GM23338 (cell line): ENCODE data around the gene ZNF268. TPM values are rescaled to one million over a fixed set of nuclear protein-coding genes. Genes with fewer than 3 reads are reported as not detected.

Experiments
- ATAC-seq: fragments of 200-7000 bp; cut with Tn5 transposase; 3 replicates; pipeline ENCODE4 v1.9.1; 2020
- DNase-seq: peaks from one replicate; pipeline ENCODE4 v3.0.0-alpha.2; 2015; ENCODE audit warnings: low spot score
- H2AFZ ChIP-seq: fragments of 200-600 bp; sonication (generic); 2 replicates; pipeline ENCODE4 v1.8.0; 2016; ENCODE audit warnings: antibody characterized with exemption, mild to moderate bottlenecking, moderate library complexity
- H3F3A ChIP-seq: fragments of 200-600 bp; sonication (generic); replicated peaks from 2 replicates; pipeline ENCODE4 v1.8.0; 2017; ENCODE audit warnings: antibody characterized with exemption, mixed run types, low read depth
- H3K27ac ChIP-seq: fragments of 200-600 bp; sonication (generic); 2 replicates; pipeline ENCODE4 v1.6.1; 2016; ENCODE audit warnings: low read depth
- H3K27me3 ChIP-seq: fragments of 200-600 bp; sonication (generic); 2 replicates; pipeline ENCODE4 v1.8.0; 2016; ENCODE audit warnings: mild to moderate bottlenecking, mixed run types, moderate library complexity; ENCODE audit not compliant: insufficient read depth
- H3K36me3 ChIP-seq: fragments of 200-600 bp; sonication (generic); 2 replicates; pipeline ENCODE4 v1.8.0; 2016; ENCODE audit warnings: mild to moderate bottlenecking; ENCODE audit not compliant: insufficient read depth
- H3K4me1 ChIP-seq: fragments of 200-600 bp; sonication (generic); 2 replicates; pipeline ENCODE4 v1.8.0; 2016; ENCODE audit warnings: mild to moderate bottlenecking, moderate library complexity; ENCODE audit not compliant: insufficient read depth
- H3K4me2 ChIP-seq: fragments of 200-600 bp; sonication (generic); 2 replicates; pipeline ENCODE4 v1.7.1; 2017; ENCODE audit warnings: mixed run types
- H3K4me3 ChIP-seq: fragments of 200-600 bp; sonication (generic); 2 replicates; pipeline ENCODE4 v1.6.1; 2016; ENCODE audit warnings: mixed run types
- H3K79me2 ChIP-seq: fragments of 200-600 bp; sonication (generic); replicated peaks from 2 replicates; pipeline ENCODE4 v1.8.0; 2017; ENCODE audit warnings: mild to moderate bottlenecking; ENCODE audit not compliant: insufficient read depth
- H3K9me2 ChIP-seq: fragments of 200-600 bp; sonication (generic); 2 replicates; pipeline ENCODE4 v1.8.0; 2017; ENCODE audit not compliant: insufficient read depth
- H4K20me1 ChIP-seq: fragments of 200-600 bp; sonication (generic); replicated peaks from 2 replicates; pipeline ENCODE4 v1.8.0; 2017; ENCODE audit warnings: mild to moderate bottlenecking; ENCODE audit not compliant: insufficient read depth
- H3K27ac Mint-ChIP-seq: 2 replicates; pipeline ENCODE4 v1.8.0; 2020; ENCODE audit warnings: inconsistent platforms, mild to moderate bottlenecking, moderate library complexity, mixed read lengths
- H3K27me3 Mint-ChIP-seq: 3 replicates; pipeline ENCODE4 v1.8.0; 2022; ENCODE audit warnings: low read depth, mild to moderate bottlenecking, moderate library complexity, mixed read lengths, inconsistent platforms; ENCODE audit not compliant: insufficient read depth, poor library complexity
- H3K36me3 Mint-ChIP-seq: 3 replicates; pipeline ENCODE4 v1.8.0; 2021; ENCODE audit warnings: low read depth, mild to moderate bottlenecking, inconsistent platforms, moderate library complexity, mixed read lengths
- H3K4me1 Mint-ChIP-seq: 3 replicates; pipeline ENCODE4 v1.8.0; 2020; ENCODE audit warnings: mild to moderate bottlenecking, inconsistent platforms, mixed read lengths
- H3K4me3 Mint-ChIP-seq: 3 replicates; pipeline ENCODE4 v1.8.0; 2021; ENCODE audit warnings: moderate library complexity, mild to moderate bottlenecking, inconsistent platforms, mixed read lengths
- H3K9me3 Mint-ChIP-seq: 3 replicates; pipeline ENCODE4 v1.8.0; 2020; ENCODE audit warnings: moderate library complexity, mild to moderate bottlenecking, inconsistent platforms, mixed read lengths
- CREB1 ChIP-seq: fragments of 250-450 bp; sonication (Bioruptor Pico); IDR thresholded peaks from 2 replicates; pipeline ENCODE4 v1.5.0; 2020; ENCODE audit warnings: low read depth, mild to moderate bottlenecking, moderate library complexity
- EZH2 ChIP-seq: fragments of 200-600 bp; sonication (generic); IDR thresholded peaks from one replicate; pipeline ENCODE4 v1.8.0; 2017; ENCODE audit warnings: antibody characterized with exemption, mild to moderate bottlenecking, low read depth; ENCODE audit not compliant: unreplicated experiment
- EZH2phosphoT487 ChIP-seq: fragments of 200-600 bp; sonication (generic); IDR thresholded peaks from one replicate; pipeline ENCODE4 v1.8.1; 2018; ENCODE audit warnings: antibody characterized with exemption; ENCODE audit not compliant: unreplicated experiment
- JUNB ChIP-seq: IDR thresholded peaks from one replicate; pipeline ENCODE4 v1.6.1; 2016; ENCODE audit warnings: antibody characterized with exemption; ENCODE audit not compliant: unreplicated experiment
- NANOG ChIP-seq: IDR thresholded peaks from 2 replicates; pipeline ENCODE4 v1.6.1; 2016; ENCODE audit warnings: antibody characterized with exemption, borderline replicate concordance
- POLR2AphosphoS5 ChIP-seq: IDR thresholded peaks from 2 replicates; pipeline ENCODE4 v1.6.1; 2016; ENCODE audit warnings: antibody characterized with exemption, low read depth
- STAT1 ChIP-seq: IDR thresholded peaks from one replicate; pipeline ENCODE4 v1.6.1; 2016; ENCODE audit warnings: antibody characterized with exemption; ENCODE audit not compliant: unreplicated experiment
- ZNF114 ChIP-seq: fragments of 250-450 bp; sonication (Bioruptor Pico); IDR thresholded peaks from 2 replicates; pipeline ENCODE4 v1.5.0; 2020; ENCODE audit warnings: mild to moderate bottlenecking, moderate library complexity
- ZNF331 ChIP-seq: fragments of 250-450 bp; sonication (Bioruptor Pico); IDR thresholded peaks from 2 replicates; pipeline ENCODE4 v1.5.0; 2020; ENCODE audit warnings: low read depth, mild to moderate bottlenecking, moderate library complexity
- ZNF462 ChIP-seq: fragments of 250-450 bp; sonication (Bioruptor Pico); IDR thresholded peaks from 2 replicates; pipeline ENCODE4 v1.5.0; 2020; ENCODE audit warnings: mild to moderate bottlenecking, moderate library complexity
- polyA plus RNA-seq: library from polyadenylated mRNA; unstranded; fragments of >200 nt; fragmentation: Nextera tagmentation; extraction: Ambion mirVana; gene quantifications from 2 replicates; pipeline ENCODE4 v1.2.1, GENCODE V29; 2016
- total RNA-seq: library from RNA; depleted of rRNA; stranded (reverse); fragments of >200 nt; shearing (Covaris generic); gene quantifications from 2 replicates; pipeline ENCODE4 v1.2.3, GENCODE V29; 2014
- TF ChIP-seq, protein P1 (sequence below), 2 experiments: fragments of 200-600 bp in 1 of 2; sonication (generic) in 1 of 2; conservative IDR thresholded peaks; 2 replicates each; pipeline versions ENCODE4 v1.5.1 to v1.6.1; 2016 to 2017; ENCODE audit warnings: antibody characterized with exemption in 2 of 2, low read depth in 2 of 2, mild to moderate bottlenecking in 2 of 2, moderate library complexity in 1 of 2
- TF ChIP-seq, protein P2 (sequence below): IDR thresholded peaks from 2 replicates; pipeline ENCODE4 v1.6.1; 2016; ENCODE audit warnings: antibody characterized with exemption
- TF ChIP-seq, protein P3 (sequence below): IDR thresholded peaks from one replicate; pipeline ENCODE4 v1.6.1; 2018; ENCODE audit warnings: antibody characterized with exemption; ENCODE audit not compliant: unreplicated experiment

The ZNF268 gene
- total and polyA plus RNA-seq, 2 experiments from 2014 or later = 15.1 to 25.2 TPM

DNA sequence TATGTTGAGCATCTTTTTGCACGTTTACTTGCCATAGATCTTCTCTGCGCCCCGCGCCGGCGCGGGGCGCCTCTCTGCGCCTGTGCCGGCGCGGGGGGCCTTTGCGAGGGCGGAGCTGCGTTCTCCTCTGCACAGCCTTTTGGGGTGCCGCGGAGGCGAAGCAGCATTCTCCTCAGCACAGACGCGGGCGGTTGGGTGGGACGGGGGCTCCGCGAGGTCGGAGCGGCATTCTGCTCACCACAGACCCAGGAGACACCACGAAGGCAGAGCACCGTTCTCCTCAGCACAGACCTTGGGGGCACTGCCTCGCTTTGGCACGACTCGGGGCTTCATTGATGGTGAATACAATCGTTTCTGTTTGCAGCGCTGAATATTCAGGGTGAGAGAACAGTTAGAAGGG, 82.9 kb downstream of the ZNF268 start:
- no peaks in the 10 kb centered on the region for H3K4me1 Mint-ChIP-seq
- H3K79me2 ChIP-seq = no peaks in the 10 kb centered on the region
- no peaks in the 10 kb centered on the region for H3K9me2 ChIP-seq
- H3K4me1 ChIP-seq = no peaks in the 10 kb centered on the region
- TF ChIP-seq JUNB (no peak), ZNF331 (no peak), STAT1 (no peak), NANOG (no peak), ZNF114 (CRISPR knock-in tag) (no peak), EZH2 (no peak), CREB1 (CRISPR knock-in tag) (no peak), POLR2AphosphoS5 (no peak), ZNF462 (CRISPR knock-in tag) (no peak), EZH2phosphoT487 (no peak)
- TF ChIP-seq, protein P1, sequence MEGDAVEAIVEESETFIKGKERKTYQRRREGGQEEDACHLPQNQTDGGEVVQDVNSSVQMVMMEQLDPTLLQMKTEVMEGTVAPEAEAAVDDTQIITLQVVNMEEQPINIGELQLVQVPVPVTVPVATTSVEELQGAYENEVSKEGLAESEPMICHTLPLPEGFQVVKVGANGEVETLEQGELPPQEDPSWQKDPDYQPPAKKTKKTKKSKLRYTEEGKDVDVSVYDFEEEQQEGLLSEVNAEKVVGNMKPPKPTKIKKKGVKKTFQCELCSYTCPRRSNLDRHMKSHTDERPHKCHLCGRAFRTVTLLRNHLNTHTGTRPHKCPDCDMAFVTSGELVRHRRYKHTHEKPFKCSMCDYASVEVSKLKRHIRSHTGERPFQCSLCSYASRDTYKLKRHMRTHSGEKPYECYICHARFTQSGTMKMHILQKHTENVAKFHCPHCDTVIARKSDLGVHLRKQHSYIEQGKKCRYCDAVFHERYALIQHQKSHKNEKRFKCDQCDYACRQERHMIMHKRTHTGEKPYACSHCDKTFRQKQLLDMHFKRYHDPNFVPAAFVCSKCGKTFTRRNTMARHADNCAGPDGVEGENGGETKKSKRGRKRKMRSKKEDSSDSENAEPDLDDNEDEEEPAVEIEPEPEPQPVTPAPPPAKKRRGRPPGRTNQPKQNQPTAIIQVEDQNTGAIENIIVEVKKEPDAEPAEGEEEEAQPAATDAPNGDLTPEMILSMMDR (conservative IDR thresholded peaks at IDR 0.05; ENCODE audit: low read depth in 2 of 2) = no peak
- TF ChIP-seq, protein P2, sequence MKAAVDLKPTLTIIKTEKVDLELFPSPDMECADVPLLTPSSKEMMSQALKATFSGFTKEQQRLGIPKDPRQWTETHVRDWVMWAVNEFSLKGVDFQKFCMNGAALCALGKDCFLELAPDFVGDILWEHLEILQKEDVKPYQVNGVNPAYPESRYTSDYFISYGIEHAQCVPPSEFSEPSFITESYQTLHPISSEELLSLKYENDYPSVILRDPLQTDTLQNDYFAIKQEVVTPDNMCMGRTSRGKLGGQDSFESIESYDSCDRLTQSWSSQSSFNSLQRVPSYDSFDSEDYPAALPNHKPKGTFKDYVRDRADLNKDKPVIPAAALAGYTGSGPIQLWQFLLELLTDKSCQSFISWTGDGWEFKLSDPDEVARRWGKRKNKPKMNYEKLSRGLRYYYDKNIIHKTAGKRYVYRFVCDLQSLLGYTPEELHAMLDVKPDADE = no peak
- TF ChIP-seq, protein P3, sequence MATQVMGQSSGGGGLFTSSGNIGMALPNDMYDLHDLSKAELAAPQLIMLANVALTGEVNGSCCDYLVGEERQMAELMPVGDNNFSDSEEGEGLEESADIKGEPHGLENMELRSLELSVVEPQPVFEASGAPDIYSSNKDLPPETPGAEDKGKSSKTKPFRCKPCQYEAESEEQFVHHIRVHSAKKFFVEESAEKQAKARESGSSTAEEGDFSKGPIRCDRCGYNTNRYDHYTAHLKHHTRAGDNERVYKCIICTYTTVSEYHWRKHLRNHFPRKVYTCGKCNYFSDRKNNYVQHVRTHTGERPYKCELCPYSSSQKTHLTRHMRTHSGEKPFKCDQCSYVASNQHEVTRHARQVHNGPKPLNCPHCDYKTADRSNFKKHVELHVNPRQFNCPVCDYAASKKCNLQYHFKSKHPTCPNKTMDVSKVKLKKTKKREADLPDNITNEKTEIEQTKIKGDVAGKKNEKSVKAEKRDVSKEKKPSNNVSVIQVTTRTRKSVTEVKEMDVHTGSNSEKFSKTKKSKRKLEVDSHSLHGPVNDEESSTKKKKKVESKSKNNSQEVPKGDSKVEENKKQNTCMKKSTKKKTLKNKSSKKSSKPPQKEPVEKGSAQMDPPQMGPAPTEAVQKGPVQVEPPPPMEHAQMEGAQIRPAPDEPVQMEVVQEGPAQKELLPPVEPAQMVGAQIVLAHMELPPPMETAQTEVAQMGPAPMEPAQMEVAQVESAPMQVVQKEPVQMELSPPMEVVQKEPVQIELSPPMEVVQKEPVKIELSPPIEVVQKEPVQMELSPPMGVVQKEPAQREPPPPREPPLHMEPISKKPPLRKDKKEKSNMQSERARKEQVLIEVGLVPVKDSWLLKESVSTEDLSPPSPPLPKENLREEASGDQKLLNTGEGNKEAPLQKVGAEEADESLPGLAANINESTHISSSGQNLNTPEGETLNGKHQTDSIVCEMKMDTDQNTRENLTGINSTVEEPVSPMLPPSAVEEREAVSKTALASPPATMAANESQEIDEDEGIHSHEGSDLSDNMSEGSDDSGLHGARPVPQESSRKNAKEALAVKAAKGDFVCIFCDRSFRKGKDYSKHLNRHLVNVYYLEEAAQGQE = no peak
- no peak for DNase-seq
- H3K4me2 ChIP-seq = no peak overlapping the region
- no peak overlapping the region for H3K4me3 ChIP-seq
- no peak overlapping the region for H2AFZ ChIP-seq
- ATAC-seq = no peak
- no peak overlapping the region for H3K27ac ChIP-seq
- H3K27ac Mint-ChIP-seq = no peak overlapping the region
- H3K36me3 Mint-ChIP-seq = no peaks in the 10 kb centered on the region
- no peaks in the 10 kb centered on the region for H3K36me3 ChIP-seq
- H3K9me3 Mint-ChIP-seq = peaks cover 17% of the 10 kb centered on the region; the same call in 2 of the 3 replicates
- H3F3A ChIP-seq = no peaks in the 10 kb centered on the region
- H3K4me3 Mint-ChIP-seq = no peak overlapping the region
- no peaks in the 10 kb centered on the region for H4K20me1 ChIP-seq
- H3K27me3 Mint-ChIP-seq = no peaks in the 10 kb centered on the region
- no peaks in the 10 kb centered on the region for H3K27me3 ChIP-seq
